CD8-positive, alpha-beta memory T cell (primary cell): Measurements from ENCODE around the gene MS4A4A. TPM values are rescaled to one million over a fixed set of nuclear protein-coding genes. Genes with fewer than 3 reads are reported as not detected.
A peak's percentile ranks its signal among the peaks of the same experiment; 100 is the strongest.

ENCODE experiments used
- CTCF ChIA-PET: fragments of 350-600 bp; sonication (Branson Sonifier 250); formaldehyde crosslinking; loops from one replicate; lab custom pipeline; 2021; ENCODE audit warnings: antibody characterized with exemption; lab: Charles Lee
- POLR2A ChIA-PET: fragments of 350-600 bp; sonication (Branson Sonifier 250); formaldehyde crosslinking; loops from one replicate; lab custom pipeline; 2021; ENCODE audit warnings: antibody characterized with exemption; lab: Charles Lee
- DNase-seq, 5 donors: peaks; one replicate each; pipeline versions ENCODE4 v3.0.0 to v3.0.0-alpha.2; 2020 to 2022; ENCODE audit warnings: mixed read lengths in 1 of 5
- H3K27ac ChIP-seq: one replicate; pipeline ENCODE4 v1.7.0; 2013; ENCODE audit warnings: low read depth, mild to moderate bottlenecking, low read length, moderate library complexity
- H3K27me3 ChIP-seq: 2 replicates; pipeline ENCODE4 v1.7.0; 2013; ENCODE audit warnings: low read length, mild to moderate bottlenecking; ENCODE audit not compliant: insufficient read depth, poor library complexity, severe bottlenecking
- H3K36me3 ChIP-seq: 2 replicates; pipeline ENCODE4 v1.7.0; 2013; ENCODE audit warnings: mild to moderate bottlenecking, low read length, moderate library complexity; ENCODE audit not compliant: insufficient read depth
- H3K4me1 ChIP-seq: 2 replicates; pipeline ENCODE4 v1.7.0; 2013; ENCODE audit warnings: mild to moderate bottlenecking, low read length, moderate library complexity; ENCODE audit not compliant: insufficient read depth
- H3K4me3 ChIP-seq: 2 replicates; pipeline ENCODE4 v1.7.0; 2013; ENCODE audit warnings: mild to moderate bottlenecking, low read length
- H3K9me3 ChIP-seq: 2 replicates; pipeline ENCODE4 v1.7.0; 2013; ENCODE audit warnings: mild to moderate bottlenecking, low read length
- H3K27ac Mint-ChIP-seq, 8 donors: one replicate each; pipeline ENCODE4 v1.8.0; 2020 to 2021; ENCODE audit warnings: mixed read lengths in 8 of 8, mild to moderate bottlenecking in 6 of 8, inconsistent platforms in 3 of 8, moderate library complexity in 3 of 8
- H3K27me3 Mint-ChIP-seq, 2 donors: one replicate each; pipeline ENCODE4 v1.8.0; 2020 to 2021; ENCODE audit warnings: mixed read lengths in 2 of 2, mild to moderate bottlenecking in 1 of 2, moderate library complexity in 1 of 2
- H3K36me3 Mint-ChIP-seq, 3 donors: one replicate each; pipeline ENCODE4 v1.8.0; 2020 to 2021; ENCODE audit warnings: mixed read lengths in 3 of 3, inconsistent platforms in 1 of 3, mild to moderate bottlenecking in 1 of 3
- H3K4me1 Mint-ChIP-seq, 3 donors: one replicate each; pipeline ENCODE4 v1.8.0; 2020 to 2021; ENCODE audit warnings: mixed read lengths in 3 of 3, inconsistent platforms in 1 of 3, mild to moderate bottlenecking in 1 of 3
- H3K4me3 Mint-ChIP-seq, 7 donors: one replicate each; pipeline ENCODE4 v1.8.0; 2020 to 2021; ENCODE audit warnings: mixed read lengths in 7 of 7, mild to moderate bottlenecking in 6 of 7, moderate library complexity in 4 of 7, inconsistent platforms in 2 of 7
- H3K9me3 Mint-ChIP-seq, 5 donors: one replicate each; pipeline ENCODE4 v1.8.0; 2020 to 2022; ENCODE audit warnings: mixed read lengths in 5 of 5, mild to moderate bottlenecking in 3 of 5, moderate library complexity in 2 of 5, inconsistent platforms in 1 of 5
- polyA plus RNA-seq: library from polyadenylated mRNA; unstranded; fragments of 300-500 nt; fragmentation: Illumina TruSeq; gene quantifications from one replicate; pipeline ENCODE4 v1.2.3, GENCODE V29; 2021
- total RNA-seq, 2 experiments: library from RNA; stranded (reverse); gene quantifications; one replicate each; pipeline ENCODE4 v1.2.3, GENCODE V29; 2021

The MS4A4A gene
- total and polyA plus RNA-seq, 3 experiments from 2014 or later: 0.20 TPM; not detected in 2

DNA sequence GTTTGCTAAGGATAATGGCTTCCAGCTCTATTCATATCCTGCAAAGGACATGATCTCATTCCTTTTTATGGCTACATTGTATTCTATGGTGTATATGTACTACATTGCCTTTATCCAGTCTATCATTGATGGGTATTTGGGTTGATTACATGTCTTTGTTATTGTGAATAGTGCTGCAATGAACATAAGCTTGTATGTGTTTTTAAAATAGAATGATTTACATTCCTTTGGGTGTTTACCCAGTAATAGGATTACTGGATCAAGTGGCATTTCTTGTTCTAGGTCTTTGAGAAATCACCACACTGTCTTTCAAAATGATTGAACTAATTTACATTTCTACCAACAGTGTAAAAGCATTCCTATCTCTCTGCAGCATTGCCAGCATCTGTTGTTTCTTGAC is 40.6 kb downstream of the MS4A4A start:
- POLR2A ChIA-PET: no interaction called here
- Mint-ChIP-seq H3K27ac (no peak overlapping the region), H3K4me1 (peaks cover 0 to 3% (median 0%) of the 10 kb centered on the region in 3 donors), H3K27me3 (peaks cover 7 to 53% of the 10 kb centered on the region in 2 donors), H3K4me3 (no peak overlapping the region), H3K36me3 (no peaks in the 10 kb centered on the region), H3K9me3 (peaks cover 20 to 43% (median 36%) of the 10 kb centered on the region in 5 donors)
- H3K36me3 ChIP-seq: no peaks in the 10 kb centered on the region
- H3K27me3 ChIP-seq: peaks cover 4% of the 10 kb centered on the region
- no peak overlapping the region for H3K4me3 ChIP-seq
- CTCF ChIA-PET: no interaction called here
- H3K9me3 ChIP-seq: no peaks in the 10 kb centered on the region
- DNase-seq: no peak
- no peak overlapping the region for H3K27ac ChIP-seq
- no peaks in the 10 kb centered on the region for H3K4me1 ChIP-seq

DNA sequence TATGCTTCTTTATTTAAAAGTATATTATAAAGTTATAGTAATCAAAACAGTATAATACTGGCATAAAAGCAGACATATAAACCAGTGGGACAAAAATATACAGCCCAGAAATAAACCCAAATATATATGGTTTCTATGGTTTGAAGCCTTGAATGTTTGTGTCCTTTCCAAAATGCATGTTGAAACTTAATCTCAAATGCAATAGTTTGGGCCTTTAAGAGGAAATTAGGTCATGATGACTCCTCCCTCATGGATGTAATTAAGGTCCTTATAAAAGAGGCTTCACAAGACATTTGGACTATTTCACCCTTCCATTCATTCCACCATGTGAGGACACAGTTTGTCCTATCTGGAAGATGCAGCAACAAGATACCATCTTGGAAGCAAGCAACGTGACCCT is 46.5 kb downstream of the MS4A4A start, which contains the start of gene MS4A6E:
TSS of gene MS4A6E (plus strand) at position 301 of the 400 bp plus-strand sequence. CDS start 7,641 bp downstream, outside the sequence.
- no peak within 1 kb of the TSS for H3K4me3 Mint-ChIP-seq
- no peaks in the 10 kb centered on the region for H3K9me3 ChIP-seq
- peak within 1 kb of the TSS in 1 of 8 donors; percentile 7 for H3K27ac Mint-ChIP-seq
- peaks cover 7 to 32% (median 13%) of the 10 kb centered on the region in 5 donors for H3K9me3 Mint-ChIP-seq
- no peaks in the 10 kb centered on the region for H3K4me1 ChIP-seq
- no peaks in the 10 kb centered on the region for H3K27me3 ChIP-seq
- peaks cover 6 to 27% of the 10 kb centered on the region in 2 donors for H3K27me3 Mint-ChIP-seq
- H3K27ac ChIP-seq: no peak within 1 kb of the TSS
- DNase-seq: no peak
- no peaks in the 10 kb centered on the region for H3K36me3 Mint-ChIP-seq
- CTCF ChIA-PET: no interaction called here
- POLR2A ChIA-PET: no interaction called here
- no peaks in the 10 kb centered on the region for H3K36me3 ChIP-seq
- H3K4me3 ChIP-seq: no peak within 1 kb of the TSS
- no peaks in the 10 kb centered on the region for H3K4me1 Mint-ChIP-seq

DNA sequence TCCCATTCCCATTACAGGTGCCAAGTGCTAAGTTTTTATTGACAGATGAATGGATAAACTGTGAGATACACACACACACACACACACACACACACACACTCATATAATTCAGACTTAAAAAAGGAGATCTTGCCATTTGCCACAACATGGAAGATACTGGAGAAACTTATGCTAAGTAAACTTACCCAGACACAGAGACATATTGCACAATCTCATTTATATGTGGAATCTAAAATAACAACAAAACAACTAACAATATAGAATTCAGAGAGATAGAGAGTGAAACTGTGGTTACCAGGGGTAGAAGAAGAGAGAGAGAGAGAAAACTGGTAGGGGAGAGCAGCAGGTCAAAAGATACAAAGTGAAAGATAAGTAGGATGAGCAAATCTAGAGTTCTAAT is 48.0 kb downstream of the MS4A4A start:
- H3K4me3 ChIP-seq: no peak overlapping the region

DNA sequence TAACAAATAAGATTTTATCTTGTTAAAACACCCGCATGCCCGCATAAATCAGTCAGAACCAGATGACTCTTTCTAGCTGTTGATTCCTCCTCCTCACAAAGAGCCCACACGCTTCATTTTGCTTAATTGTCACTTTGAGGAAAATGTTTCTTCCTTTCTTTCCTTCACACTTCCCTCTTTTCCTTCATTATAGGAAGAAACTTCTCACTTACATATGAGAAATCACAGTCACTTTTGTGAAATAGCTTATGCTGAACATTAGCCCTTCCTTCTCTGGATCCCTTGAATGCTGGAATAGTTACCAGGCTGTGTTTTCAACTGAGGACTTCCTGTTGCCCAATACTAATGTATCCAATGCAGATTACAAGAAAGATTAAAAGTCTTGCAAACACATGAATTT is 52.4 kb downstream of the MS4A4A start:
- H3K9me3 ChIP-seq: no peaks in the 10 kb centered on the region
- H3K27ac Mint-ChIP-seq: no peak overlapping the region
- peaks cover 0 to 15% (median 2%) of the 10 kb centered on the region in 5 donors for H3K9me3 Mint-ChIP-seq
- H3K36me3 Mint-ChIP-seq: no peaks in the 10 kb centered on the region
- POLR2A ChIA-PET: no interaction called here
- CTCF ChIA-PET: interaction anchor here (1.0 kb wide), 2 partner anchors 18 to 22 kb away, joined by 3 read pairs; no protein-coding TSS in a partner anchor
- no peaks in the 10 kb centered on the region for H3K4me1 ChIP-seq
- peaks cover 9 to 40% of the 10 kb centered on the region in 2 donors for H3K27me3 Mint-ChIP-seq
- no peaks in the 10 kb centered on the region for H3K4me1 Mint-ChIP-seq
- no peak overlapping the region for H3K4me3 Mint-ChIP-seq
- DNase-seq: no peak
- H3K27me3 ChIP-seq: no peaks in the 10 kb centered on the region
- H3K36me3 ChIP-seq: no peaks in the 10 kb centered on the region
- no peak overlapping the region for H3K4me3 ChIP-seq
- no peak overlapping the region for H3K27ac ChIP-seq

More for the DNA sequence above, 48.0 kb downstream of the MS4A4A start:
- no peak for DNase-seq
- ChIA-PET CTCF (no interaction called here), POLR2A (no interaction called here)
- Mint-ChIP-seq H3K9me3 (peaks cover 2 to 22% (median 5%) of the 10 kb centered on the region in 5 donors), H3K27ac (no peak overlapping the region), H3K36me3 (no peaks in the 10 kb centered on the region), H3K27me3 (peaks cover 6 to 27% of the 10 kb centered on the region in 2 donors), H3K4me1 (no peaks in the 10 kb centered on the region), H3K4me3 (no peak overlapping the region)
- H3K4me1 ChIP-seq: no peaks in the 10 kb centered on the region
- H3K27me3 ChIP-seq: no peaks in the 10 kb centered on the region
- no peaks in the 10 kb centered on the region for H3K9me3 ChIP-seq
- H3K27ac ChIP-seq: no peak overlapping the region
- no peaks in the 10 kb centered on the region for H3K36me3 ChIP-seq

DNA sequence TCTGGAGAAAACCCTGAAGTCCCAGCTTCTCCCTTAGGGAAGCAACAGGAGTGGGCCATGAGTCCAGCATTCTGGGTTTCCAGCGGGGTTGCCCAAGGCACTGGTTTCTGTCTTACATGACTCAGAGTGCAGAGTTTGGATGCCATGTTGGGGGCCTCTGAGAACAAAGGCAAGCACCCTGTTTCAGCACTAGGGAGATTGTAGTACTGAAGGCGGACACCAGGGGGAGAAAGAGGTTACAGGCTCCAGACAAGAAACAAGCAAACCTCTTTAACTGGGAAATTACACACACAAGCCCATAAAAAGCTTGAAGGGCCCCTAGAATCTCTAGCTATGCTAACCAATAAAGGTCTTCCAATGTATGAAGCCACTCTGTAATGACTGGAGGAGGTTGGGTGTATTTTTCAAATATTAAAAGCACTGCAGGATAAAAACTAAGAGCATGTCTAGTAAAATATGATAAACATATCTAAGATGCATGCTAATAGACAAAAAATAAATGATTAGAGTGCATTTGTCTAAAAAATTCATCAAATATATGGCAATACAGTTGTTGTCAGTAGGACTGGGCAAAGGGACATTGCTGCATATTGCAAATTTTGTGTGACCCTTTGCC is 53.6 kb downstream of the MS4A4A start:
- Histone ChIP-seq H3K27me3 (no peaks in the 10 kb centered on the region), H3K36me3 (no peaks in the 10 kb centered on the region), H3K9me3 (no peaks in the 10 kb centered on the region), H3K4me1 (no peaks in the 10 kb centered on the region), H3K4me3 (no peak overlapping the region), H3K27ac (no peak overlapping the region)
- Mint-ChIP-seq H3K36me3 (no peaks in the 10 kb centered on the region), H3K4me1 (no peaks in the 10 kb centered on the region), H3K4me3 (no peak overlapping the region), H3K27me3 (peaks cover 9 to 39% of the 10 kb centered on the region in 2 donors), H3K9me3 (peaks cover 0 to 12% (median 2%) of the 10 kb centered on the region in 5 donors), H3K27ac (no peak overlapping the region)
- peak; percentile 17 to 54 (median 31) for DNase-seq
- CTCF ChIA-PET: interaction anchor here (0.7 to 1.0 kb wide), 2 partner anchors 9 to 19 kb away, joined by 3 read pairs; no protein-coding TSS in a partner anchor
- POLR2A ChIA-PET: no interaction called here

GRCh38 chr11:60336767-60337391 is 56.4 kb downstream of the MS4A4A start:
- no peak for DNase-seq
- no peak overlapping the region for H3K4me3 Mint-ChIP-seq
- POLR2A ChIA-PET: no interaction called here
- no peaks in the 10 kb centered on the region for H3K36me3 ChIP-seq
- H3K9me3 Mint-ChIP-seq: peaks cover 0 to 2% (median 0%) of the 10 kb centered on the region in 5 donors
- peaks cover 6 to 40% of the 10 kb centered on the region in 2 donors for H3K27me3 Mint-ChIP-seq
- H3K9me3 ChIP-seq: no peaks in the 10 kb centered on the region
- H3K4me1 ChIP-seq: no peaks in the 10 kb centered on the region
- H3K4me3 ChIP-seq: no peak overlapping the region
- CTCF ChIA-PET: no interaction called here
- H3K4me1 Mint-ChIP-seq: no peaks in the 10 kb centered on the region
- H3K27ac ChIP-seq: no peak overlapping the region
- H3K36me3 Mint-ChIP-seq: no peaks in the 10 kb centered on the region
- H3K27ac Mint-ChIP-seq: no peak overlapping the region
- H3K27me3 ChIP-seq: no peaks in the 10 kb centered on the region

DNA sequence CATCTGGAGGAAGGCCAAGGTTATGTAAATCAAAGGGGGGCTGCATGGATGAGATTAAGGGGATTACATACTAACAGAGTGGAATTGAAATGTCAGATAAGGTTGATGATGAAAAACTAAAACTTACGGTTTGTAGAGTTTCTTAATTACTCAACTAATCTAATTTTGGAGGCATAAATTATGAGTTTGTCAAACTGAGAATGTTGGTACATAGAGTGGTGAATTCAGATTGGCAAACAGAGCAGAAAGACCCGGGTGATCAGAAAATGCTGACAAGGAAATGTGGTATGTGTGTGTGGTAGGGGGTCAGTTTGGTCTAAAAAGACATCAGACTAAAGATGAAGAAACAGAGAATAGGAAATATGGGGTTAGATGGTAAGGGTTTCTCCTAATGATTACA is 57.6 kb downstream of the MS4A4A start:
- POLR2A ChIA-PET: no interaction called here
- Histone ChIP-seq H3K27ac (no peak overlapping the region), H3K9me3 (no peaks in the 10 kb centered on the region), H3K4me1 (no peaks in the 10 kb centered on the region), H3K4me3 (no peak overlapping the region), H3K36me3 (no peaks in the 10 kb centered on the region), H3K27me3 (no peaks in the 10 kb centered on the region)
- Mint-ChIP-seq H3K36me3 (no peaks in the 10 kb centered on the region), H3K4me1 (no peaks in the 10 kb centered on the region), H3K27ac (peak overlapping the region in 1 of 8 donors; percentile 1), H3K27me3 (peaks cover 6 to 31% of the 10 kb centered on the region in 2 donors), H3K4me3 (no peak overlapping the region), H3K9me3 (no peaks in the 10 kb centered on the region)
- no peak for DNase-seq
- CTCF ChIA-PET: no interaction called here

DNA sequence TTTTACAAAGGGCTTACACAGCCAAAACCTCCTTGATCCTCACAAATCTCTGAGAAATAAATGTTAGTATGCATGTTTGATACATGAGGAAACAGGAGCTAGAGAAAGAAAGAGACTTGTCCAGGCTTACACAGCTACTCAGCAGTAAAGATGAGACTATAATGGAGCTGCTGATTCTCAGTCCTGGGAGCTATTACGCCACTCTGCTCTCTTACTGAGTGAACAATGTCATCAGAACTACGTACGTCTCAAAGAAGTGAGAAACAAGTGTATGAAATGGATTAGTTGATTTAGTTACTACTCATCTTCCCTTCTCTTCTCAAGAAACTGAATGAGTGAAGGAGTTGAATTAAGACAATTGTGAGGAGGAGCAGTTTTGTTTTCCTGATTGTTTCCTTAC is 58.9 kb downstream of the MS4A4A start:
- DNase-seq: no peak
- no peak overlapping the region for H3K27ac ChIP-seq
- Mint-ChIP-seq H3K27me3 (peaks cover 6 to 25% of the 10 kb centered on the region in 2 donors), H3K4me3 (no peak overlapping the region), H3K27ac (no peak overlapping the region), H3K9me3 (no peaks in the 10 kb centered on the region), H3K36me3 (no peaks in the 10 kb centered on the region), H3K4me1 (no peaks in the 10 kb centered on the region)
- H3K9me3 ChIP-seq: no peaks in the 10 kb centered on the region
- no peaks in the 10 kb centered on the region for H3K36me3 ChIP-seq
- no peaks in the 10 kb centered on the region for H3K4me1 ChIP-seq
- no peaks in the 10 kb centered on the region for H3K27me3 ChIP-seq
- no peak overlapping the region for H3K4me3 ChIP-seq
- CTCF ChIA-PET: no interaction called here
- POLR2A ChIA-PET: no interaction called here
